Astrocyte (in vitro differentiated cells and primary cell): Measurements from ENCODE around the gene ASB18. TPM values are rescaled to one million over a fixed set of nuclear protein-coding genes. Genes with fewer than 3 reads are reported as not detected.

Experiments used
- DNase-seq: peaks from one replicate; pipeline ENCODE4 v3.0.0-alpha.2; 2010; ENCODE audit warnings: low read depth
- FAIRE-seq: peaks from 2 replicates; lab custom pipeline; 2011; peaks lifted over from hg19 to GRCh38; lab: Jason Lieb, UNC
- H2AFZ ChIP-seq: 2 replicates; pipeline ENCODE4 v1.6.0; 2012; ENCODE audit warnings: low read depth, low read length, inconsistent platforms
- H3K27ac ChIP-seq: 2 replicates; pipeline ENCODE4 v1.5.1; 2011; ENCODE audit warnings: low read depth, low read length, inconsistent platforms
- H3K27me3 ChIP-seq: 2 replicates; pipeline ENCODE4 v1.6.0; 2011; ENCODE audit warnings: low read length, inconsistent platforms; ENCODE audit not compliant: insufficient read depth
- H3K36me3 ChIP-seq: 2 replicates; pipeline ENCODE4 v1.5.1; 2011; ENCODE audit warnings: low read length, inconsistent platforms; ENCODE audit not compliant: insufficient read depth
- H3K4me1 ChIP-seq: 2 replicates; pipeline ENCODE4 v1.5.1; 2011; ENCODE audit warnings: low read length, inconsistent platforms; ENCODE audit not compliant: insufficient read depth
- H3K4me2 ChIP-seq: 2 replicates; pipeline ENCODE4 v1.6.0; 2012; ENCODE audit warnings: low read length, inconsistent platforms
- H3K4me3 ChIP-seq: 2 replicates; pipeline ENCODE4 v1.5.1; 2011; ENCODE audit warnings: low read depth, mild to moderate bottlenecking, low read length, inconsistent platforms; ENCODE audit not compliant: insufficient read depth
- H3K79me2 ChIP-seq: 2 replicates; pipeline ENCODE4 v1.6.0; 2012; ENCODE audit warnings: mild to moderate bottlenecking, low read length, inconsistent platforms; ENCODE audit not compliant: insufficient read depth
- H3K9ac ChIP-seq: 2 replicates; pipeline ENCODE4 v1.6.0; 2012; ENCODE audit warnings: mild to moderate bottlenecking, low read length, inconsistent platforms
- H3K9me3 ChIP-seq: 2 replicates; pipeline ENCODE4 v1.5.1; 2012; ENCODE audit warnings: low read depth, mild to moderate bottlenecking, low read length, inconsistent platforms; ENCODE audit not compliant: insufficient read depth
- H4K20me1 ChIP-seq: 2 replicates; pipeline ENCODE4 v1.6.0; 2012; ENCODE audit warnings: low read length, inconsistent platforms; ENCODE audit not compliant: insufficient read depth
- H3K27ac Mint-ChIP-seq: one replicate; pipeline ENCODE4 v1.8.0; 2021; ENCODE audit warnings: mild to moderate bottlenecking, mixed read lengths; ENCODE audit not compliant: unreplicated experiment
- H3K27me3 Mint-ChIP-seq: one replicate; pipeline ENCODE4 v1.8.0; 2021; ENCODE audit warnings: low read depth, mixed read lengths; ENCODE audit not compliant: unreplicated experiment
- H3K36me3 Mint-ChIP-seq: one replicate; pipeline ENCODE4 v1.8.0; 2021; ENCODE audit warnings: low read depth, mixed read lengths; ENCODE audit not compliant: unreplicated experiment
- H3K4me1 Mint-ChIP-seq: one replicate; pipeline ENCODE4 v1.8.0; 2021; ENCODE audit warnings: low read depth, mixed read lengths; ENCODE audit not compliant: unreplicated experiment
- H3K4me3 Mint-ChIP-seq: one replicate; pipeline ENCODE4 v1.8.0; 2021; ENCODE audit warnings: mild to moderate bottlenecking, moderate library complexity, mixed read lengths; ENCODE audit not compliant: unreplicated experiment
- H3K9me3 Mint-ChIP-seq: one replicate; pipeline ENCODE4 v1.8.0; 2021; ENCODE audit warnings: mild to moderate bottlenecking, mixed read lengths; ENCODE audit not compliant: unreplicated experiment
- CTCF ChIP-seq: IDR thresholded peaks from 2 replicates; pipeline ENCODE4 v1.5.1; 2011; ENCODE audit warnings: low read depth, mild to moderate bottlenecking, inconsistent platforms, low read length, moderate library complexity; ENCODE audit not compliant: insufficient read depth
- EZH2 ChIP-seq: IDR thresholded peaks from 2 replicates; pipeline ENCODE4 v1.6.1; 2012; ENCODE audit warnings: mild to moderate bottlenecking, low read length, inconsistent platforms; ENCODE audit not compliant: insufficient read depth
- total RNA-seq: library from RNA; stranded (reverse); gene quantifications from 2 replicates; pipeline ENCODE4 v1.2.1, GENCODE V29; 2021

ASB18 gene
- total RNA-seq, 1 donor from 2014 or later = not detected

DNA sequence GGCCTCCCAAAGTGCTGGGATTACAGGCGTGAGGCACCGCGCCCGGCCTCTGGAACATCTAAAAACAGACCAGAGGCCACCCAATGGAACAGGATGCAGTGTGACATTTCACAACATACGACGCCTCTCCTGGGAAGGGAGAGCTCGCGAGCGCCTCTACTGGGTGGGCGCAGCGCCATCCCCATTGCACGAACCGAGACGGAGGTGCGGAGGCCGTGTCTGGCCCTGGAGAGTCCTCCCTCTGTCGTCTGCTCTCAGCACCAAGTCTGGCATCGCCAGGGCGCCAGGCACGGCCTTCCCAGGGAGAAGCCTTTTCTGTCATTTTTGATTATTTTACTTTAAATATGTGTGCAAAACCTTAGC lies 86.6 kb downstream of the ASB18 start:
- Histone ChIP-seq H4K20me1 (no peaks in the 10 kb centered on the region), H3K79me2 (no peaks in the 10 kb centered on the region), H3K27me3 (peaks cover 10% of the 10 kb centered on the region), H3K9ac (no peak overlapping the region), H3K9me3 (no peaks in the 10 kb centered on the region), H3K36me3 (no peaks in the 10 kb centered on the region), H2AFZ (no peak overlapping the region), H3K4me1 (peaks cover 47% of the 10 kb centered on the region), H3K27ac (no peak overlapping the region), H3K4me3 (no peak overlapping the region), H3K4me2 (peak overlapping the region; percentile 84)
- no peak overlapping the region for H3K4me3 Mint-ChIP-seq
- no peaks in the 10 kb centered on the region for H3K36me3 Mint-ChIP-seq
- peaks cover 13% of the 10 kb centered on the region for H3K27me3 Mint-ChIP-seq
- TF ChIP-seq CTCF (peak; percentile 34), EZH2 (no peak)
- H3K27ac Mint-ChIP-seq = no peak overlapping the region
- H3K4me1 Mint-ChIP-seq = peaks cover 16% of the 10 kb centered on the region
- DNase-seq (no peak), FAIRE-seq (no peak)
- H3K9me3 Mint-ChIP-seq = peaks cover 10% of the 10 kb centered on the region

GRCh38 chr2:236176951-236177350 lies 87.3 kb downstream of the ASB18 start:
- TF ChIP-seq CTCF = no peak
- TF ChIP-seq EZH2 = no peak
- FAIRE-seq = no peak
- H3K27me3 Mint-ChIP-seq = peaks cover 15% of the 10 kb centered on the region

GRCh38 chr2:236176417-236176816 lies 87.8 kb downstream of the ASB18 start:
- Histone ChIP-seq H3K27me3 (peaks cover 22% of the 10 kb centered on the region), H3K27ac (no peak overlapping the region), H3K4me2 (no peak overlapping the region), H3K9ac (no peak overlapping the region), H3K9me3 (no peaks in the 10 kb centered on the region), H3K79me2 (no peaks in the 10 kb centered on the region), H3K36me3 (no peaks in the 10 kb centered on the region), H3K4me3 (no peak overlapping the region), H3K4me1 (peaks cover 47% of the 10 kb centered on the region), H2AFZ (no peak overlapping the region), H4K20me1 (no peaks in the 10 kb centered on the region)
- TF ChIP-seq EZH2 = no peak
- TF ChIP-seq CTCF = peak; percentile 66
- Mint-ChIP-seq H3K4me3 (no peak overlapping the region), H3K4me1 (peaks cover 16% of the 10 kb centered on the region), H3K27ac (no peak overlapping the region), H3K27me3 (peaks cover 19% of the 10 kb centered on the region), H3K9me3 (peaks cover 16% of the 10 kb centered on the region), H3K36me3 (no peaks in the 10 kb centered on the region)
- DNase-seq = no peak
- FAIRE-seq = no peak

More at GRCh38 chr2:236176951-236177350, 87.3 kb downstream of the ASB18 start:
- Histone ChIP-seq H3K27me3 (peaks cover 16% of the 10 kb centered on the region), H3K36me3 (no peaks in the 10 kb centered on the region), H3K4me3 (no peak overlapping the region), H3K4me1 (peaks cover 47% of the 10 kb centered on the region), H3K4me2 (no peak overlapping the region), H3K9me3 (no peaks in the 10 kb centered on the region), H2AFZ (no peak overlapping the region), H3K79me2 (no peaks in the 10 kb centered on the region), H4K20me1 (no peaks in the 10 kb centered on the region), H3K27ac (no peak overlapping the region), H3K9ac (no peak overlapping the region)
- H3K36me3 Mint-ChIP-seq = no peaks in the 10 kb centered on the region
- DNase-seq = no peak
- peaks cover 16% of the 10 kb centered on the region for H3K4me1 Mint-ChIP-seq
- no peak overlapping the region for H3K27ac Mint-ChIP-seq
- no peak overlapping the region for H3K4me3 Mint-ChIP-seq
- H3K9me3 Mint-ChIP-seq = peaks cover 12% of the 10 kb centered on the region
